Activated naive CD4-positive, alpha-beta T cell treated with anti-CD3 and anti-CD28 coated beads, Interleukin-2, amount 10 ng/mL, durations not matched to agents 7 days and 5 days (primary cell): Measurements from ENCODE around the gene FAM234A.
"Not testable (repeated sequence)": the region's sequence is repeated elsewhere in the genome, so short reads cannot be mapped to it uniquely, and the experiment has no call there.

Source experiments
- CTCF ChIA-PET: fragments of 350-600 bp; sonication (Branson Sonifier 250); formaldehyde crosslinking; loops from one replicate; lab custom pipeline; 2021; ENCODE audit warnings: antibody characterized with exemption; lab: Charles Lee
- DNase-seq: peaks from one replicate; pipeline ENCODE4 v3.0.0-alpha.2; 2020
- H3K27ac Mint-ChIP-seq: one replicate; pipeline ENCODE4 v1.8.0; 2021; ENCODE audit warnings: mild to moderate bottlenecking, moderate library complexity, mixed read lengths
- H3K27me3 Mint-ChIP-seq: one replicate; pipeline ENCODE4 v1.8.0; 2021; ENCODE audit warnings: mild to moderate bottlenecking, mixed read lengths
- H3K36me3 Mint-ChIP-seq: one replicate; pipeline ENCODE4 v1.8.0; 2021; ENCODE audit warnings: mixed read lengths
- H3K4me1 Mint-ChIP-seq: one replicate; pipeline ENCODE4 v1.8.0; 2021; ENCODE audit warnings: mixed read lengths
- H3K4me3 Mint-ChIP-seq: one replicate; pipeline ENCODE4 v1.8.0; 2021; ENCODE audit warnings: mild to moderate bottlenecking, moderate library complexity, mixed read lengths
- H3K9me3 Mint-ChIP-seq: one replicate; pipeline ENCODE4 v1.8.0; 2021; ENCODE audit warnings: mixed read lengths

The FAM234A gene

DNA sequence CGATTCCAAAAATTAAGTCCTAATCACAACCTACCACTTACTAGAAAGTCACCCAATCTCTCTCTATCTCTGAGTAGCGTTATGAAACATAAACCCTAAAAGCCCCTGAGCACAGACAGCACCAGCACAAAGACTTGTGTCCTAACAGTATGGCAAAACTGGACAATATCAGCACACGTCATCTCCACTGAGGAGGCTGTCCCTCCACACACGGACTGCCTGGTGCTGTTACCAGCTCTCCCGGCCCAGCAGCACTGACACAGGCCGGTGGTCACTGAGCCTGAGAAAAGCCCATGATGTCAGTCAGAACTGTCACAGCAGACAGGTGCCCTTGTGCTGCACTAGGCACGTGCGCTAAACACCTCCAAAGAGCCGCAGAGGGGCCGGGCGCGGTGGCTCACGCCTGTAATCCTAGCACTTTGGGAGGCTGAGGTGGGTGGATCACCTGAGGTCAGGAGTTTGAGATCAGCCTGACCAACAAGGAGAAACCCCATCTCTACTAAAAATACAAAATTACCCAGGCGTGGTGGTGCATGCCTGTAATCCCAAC is 22.9 kb upstream of the FAM234A start:
- H3K4me3 Mint-ChIP-seq, H3K27ac Mint-ChIP-seq, DNase-seq, CTCF ChIA-PET, H3K9me3 Mint-ChIP-seq, H3K4me1 Mint-ChIP-seq, H3K27me3 Mint-ChIP-seq: not testable (repeated sequence)
- H3K36me3 Mint-ChIP-seq: peaks cover 37% of the 10 kb centered on the region

DNA sequence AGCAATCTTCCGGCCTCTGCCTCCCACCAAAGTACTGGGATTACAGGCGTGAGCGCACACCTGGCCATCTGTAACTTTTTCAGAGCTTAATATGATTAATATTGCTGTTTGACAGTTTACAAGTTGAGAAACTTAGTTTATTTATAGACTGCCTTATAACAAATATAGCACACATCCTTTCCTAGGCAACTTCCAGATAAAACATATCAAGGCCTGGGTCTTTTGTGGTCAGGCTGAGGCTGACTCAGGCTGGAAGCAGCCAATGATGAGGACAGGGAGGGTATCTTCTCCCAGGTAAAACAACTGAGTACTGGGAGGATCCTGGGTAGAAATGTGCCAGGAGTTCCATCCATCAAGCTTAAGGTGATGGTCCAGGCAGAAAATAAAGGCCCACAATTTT is 21.6 kb upstream of the FAM234A start:
- CTCF ChIA-PET: interaction anchor here (0.8 kb wide), 1 partner anchor 106 kb away, joined by 3 read pairs; no protein-coding TSS in a partner anchor
- DNase-seq: no peak
- H3K9me3 Mint-ChIP-seq: no peaks in the 10 kb centered on the region
- no peaks in the 10 kb centered on the region for H3K27me3 Mint-ChIP-seq
- peaks cover 34% of the 10 kb centered on the region for H3K36me3 Mint-ChIP-seq
- no peaks in the 10 kb centered on the region for H3K4me1 Mint-ChIP-seq
- H3K27ac Mint-ChIP-seq: no peak overlapping the region
- no peak overlapping the region for H3K4me3 Mint-ChIP-seq

DNA sequence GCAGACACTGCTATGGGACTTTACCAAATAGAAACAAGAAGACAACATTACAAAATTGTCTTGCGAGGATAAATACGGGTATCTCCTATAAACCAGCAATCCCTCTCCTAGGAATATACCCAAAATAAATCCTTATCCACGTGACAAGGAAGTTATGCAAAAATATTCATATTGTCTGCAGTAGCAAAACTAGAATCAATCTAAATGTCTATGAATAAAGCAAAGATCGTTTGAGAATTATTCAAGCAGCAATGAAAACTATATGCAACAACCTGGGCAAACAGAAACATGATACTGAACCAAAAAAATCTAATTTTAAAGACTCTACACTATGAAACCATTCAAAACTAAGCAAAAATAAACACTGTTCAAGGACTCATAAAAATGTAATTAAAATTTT is 14.6 kb upstream of the FAM234A start:
- Mint-ChIP-seq H3K4me1 (peaks cover 2% of the 10 kb centered on the region), H3K9me3 (no peaks in the 10 kb centered on the region), H3K4me3 (no peak overlapping the region), H3K27me3 (no peaks in the 10 kb centered on the region), H3K36me3 (peaks cover 42% of the 10 kb centered on the region), H3K27ac (no peak overlapping the region)
- no peak for DNase-seq
- CTCF ChIA-PET: interaction anchor here (1.1 kb wide), 1 partner anchor 123 kb away, joined by 3 read pairs; no protein-coding TSS in a partner anchor

DNA sequence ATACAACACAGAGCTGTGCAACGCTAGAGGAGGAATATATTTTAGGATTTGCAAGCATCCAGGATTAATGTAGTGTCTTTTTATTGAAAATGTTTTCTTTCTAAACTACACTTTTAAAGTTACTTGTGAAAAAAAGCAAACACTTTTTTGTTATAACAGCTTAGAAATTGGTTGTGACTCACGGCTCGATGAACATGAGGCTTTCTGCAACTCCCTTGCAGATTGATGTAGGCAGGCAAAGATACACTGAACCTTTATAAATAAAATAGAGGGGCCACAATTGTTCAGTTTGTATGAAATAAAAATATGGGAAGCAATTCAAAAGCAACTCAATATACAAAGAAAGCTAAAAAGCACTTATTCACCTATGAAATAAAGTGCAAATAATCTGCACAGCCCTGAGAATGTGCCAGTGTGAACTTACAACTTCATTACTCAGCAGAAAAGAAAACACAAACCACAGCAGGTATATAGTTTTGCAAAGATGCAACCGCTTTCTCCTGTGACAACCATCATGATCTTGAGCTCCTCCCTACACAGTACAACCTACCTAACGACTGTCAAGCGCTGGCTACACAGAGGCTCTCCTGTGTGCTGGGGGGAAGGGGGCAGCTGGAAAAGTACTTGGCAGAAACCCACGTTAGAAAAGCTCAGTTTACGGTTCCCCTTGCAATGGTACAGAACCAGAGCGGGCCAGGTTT is 6.3 kb upstream of the FAM234A start:
- peak overlapping the region; percentile 94 for H3K27ac Mint-ChIP-seq
- H3K36me3 Mint-ChIP-seq: peaks cover 25% of the 10 kb centered on the region
- peaks cover 5% of the 10 kb centered on the region for H3K27me3 Mint-ChIP-seq
- no peaks in the 10 kb centered on the region for H3K9me3 Mint-ChIP-seq
- DNase-seq: no peak
- H3K4me3 Mint-ChIP-seq: peak overlapping the region; percentile 94
- CTCF ChIA-PET: interaction anchor here (0.6 to 2.4 kb wide), 4 partner anchors 45 to 134 kb away, joined by 3 to 12 read pairs (median 3); partner anchors contain the start of gene AXIN1
- H3K4me1 Mint-ChIP-seq: peaks cover 33% of the 10 kb centered on the region

DNA sequence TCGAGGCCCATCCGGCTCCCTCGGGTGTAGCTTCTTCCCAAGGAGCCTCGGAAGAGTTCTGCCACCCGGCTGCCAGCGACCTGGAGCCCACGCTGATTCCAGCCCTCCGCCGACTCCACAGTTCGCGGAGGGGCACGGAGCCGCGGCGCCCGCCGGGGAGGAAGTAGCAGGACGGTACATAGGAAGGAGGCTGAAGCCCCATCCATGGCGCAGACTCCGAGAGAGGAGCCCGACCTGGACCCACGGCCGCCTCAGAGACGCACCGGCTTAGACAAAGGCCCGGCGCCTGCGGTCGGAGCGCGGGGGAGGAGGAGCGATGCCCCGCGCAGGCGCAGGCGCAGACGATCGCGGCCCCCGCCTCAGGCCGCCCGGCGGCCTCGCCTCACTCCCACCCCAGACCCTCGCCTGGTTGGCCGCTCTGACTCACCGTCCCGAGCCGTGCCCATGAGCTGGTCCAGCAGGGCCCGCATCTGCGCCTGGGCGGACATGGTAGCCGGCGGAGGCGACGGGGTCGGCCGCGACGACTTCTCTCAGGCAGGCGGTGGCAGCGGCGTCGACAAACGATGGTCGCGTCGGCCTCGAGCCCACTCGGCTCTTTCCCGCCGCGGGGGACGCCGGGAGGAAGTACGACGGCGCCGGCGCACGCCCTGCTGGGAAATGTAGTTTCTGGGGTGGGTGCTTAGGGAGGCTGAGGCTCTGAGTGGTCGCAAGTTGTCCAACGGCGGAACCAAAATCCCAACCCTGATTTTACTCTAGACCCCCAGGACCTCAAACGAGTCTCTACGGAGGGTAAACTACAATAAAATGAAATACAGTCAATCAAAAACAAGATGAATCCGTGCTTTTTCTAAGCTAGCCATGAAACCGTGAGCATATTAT is 5.5 kb upstream of the FAM234A start, which contains the start of gene LUC7L:
Gene LUC7L (minus strand): TSS at position 598 of the 879 bp plus-strand sequence. CDS start 110 bp downstream, at position 488.
- Mint-ChIP-seq H3K9me3 (no peaks in the 10 kb centered on the region), H3K27me3 (peaks cover 5% of the 10 kb centered on the region), H3K27ac (peak within 1 kb of the TSS; percentile 94), H3K4me3 (peak within 1 kb of the TSS; percentile 94), H3K4me1 (peaks cover 36% of the 10 kb centered on the region), H3K36me3 (peaks cover 22% of the 10 kb centered on the region)
- CTCF ChIA-PET: interaction anchor here (1.1 to 2.4 kb wide), 2 partner anchors 80 to 133 kb away, joined by 3 to 12 read pairs; no protein-coding TSS in a partner anchor
- DNase-seq: peak; percentile 90

DNA sequence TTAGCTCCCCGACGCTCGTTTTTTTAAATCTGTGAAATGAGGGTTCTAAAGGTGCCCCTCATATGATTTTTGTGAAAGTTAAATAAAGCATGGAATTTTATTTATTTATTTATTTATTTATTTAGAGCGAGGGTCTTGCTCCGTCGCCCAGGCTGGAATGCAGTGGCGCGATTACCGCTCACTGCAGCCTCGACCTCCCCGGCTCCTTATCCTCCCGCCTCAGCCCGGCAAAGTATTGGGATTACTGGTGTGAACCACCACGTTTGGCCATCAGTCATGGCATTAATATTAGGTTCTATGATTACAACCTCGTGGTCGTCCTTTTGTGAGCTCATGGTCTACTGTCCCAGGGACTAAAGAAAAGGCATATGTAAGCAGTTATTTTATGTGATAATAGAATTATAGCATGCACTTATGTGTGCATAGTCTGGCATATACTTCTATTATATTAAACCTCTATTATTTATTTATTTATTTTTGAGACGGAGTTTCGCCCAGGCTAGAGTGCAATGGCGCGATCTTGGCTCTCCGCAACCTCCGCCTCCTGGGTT is 4.8 kb upstream of the FAM234A start:
- Mint-ChIP-seq H3K27me3 (peaks cover 5% of the 10 kb centered on the region), H3K4me1 (peaks cover 40% of the 10 kb centered on the region), H3K9me3 (no peaks in the 10 kb centered on the region), H3K4me3 (peak overlapping the region; percentile 94), H3K27ac (peak overlapping the region; percentile 93), H3K36me3 (peaks cover 22% of the 10 kb centered on the region)
- DNase-seq: no peak
- CTCF ChIA-PET: interaction anchor here (2.4 kb wide), 1 partner anchor 133 kb away, joined by 12 read pairs; no protein-coding TSS in a partner anchor

DNA sequence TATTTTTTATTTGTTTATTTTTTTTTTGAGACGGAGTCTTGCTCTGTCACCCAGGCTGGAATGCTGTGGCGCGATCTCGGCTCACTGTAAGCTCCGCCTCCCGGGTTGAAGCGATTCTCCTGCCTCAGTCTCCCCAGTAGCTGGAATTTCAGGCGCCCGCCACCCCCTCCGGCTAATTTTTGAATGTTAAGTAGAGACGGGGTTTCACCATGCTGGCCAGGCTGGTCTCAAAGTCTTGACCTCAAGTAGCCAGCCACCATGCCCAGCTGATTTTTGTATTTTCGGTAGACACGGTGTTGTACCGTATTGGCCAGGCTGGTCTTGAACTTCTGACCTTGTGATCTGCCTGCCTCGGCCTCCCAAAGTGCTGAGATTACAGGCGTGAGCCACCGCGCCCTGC is 4.3 kb upstream of the FAM234A start:
- H3K27ac Mint-ChIP-seq, H3K4me3 Mint-ChIP-seq, H3K9me3 Mint-ChIP-seq, CTCF ChIA-PET, H3K27me3 Mint-ChIP-seq, DNase-seq: not testable (repeated sequence)
- peaks cover 43% of the 10 kb centered on the region for H3K4me1 Mint-ChIP-seq
- peaks cover 20% of the 10 kb centered on the region for H3K36me3 Mint-ChIP-seq

DNA sequence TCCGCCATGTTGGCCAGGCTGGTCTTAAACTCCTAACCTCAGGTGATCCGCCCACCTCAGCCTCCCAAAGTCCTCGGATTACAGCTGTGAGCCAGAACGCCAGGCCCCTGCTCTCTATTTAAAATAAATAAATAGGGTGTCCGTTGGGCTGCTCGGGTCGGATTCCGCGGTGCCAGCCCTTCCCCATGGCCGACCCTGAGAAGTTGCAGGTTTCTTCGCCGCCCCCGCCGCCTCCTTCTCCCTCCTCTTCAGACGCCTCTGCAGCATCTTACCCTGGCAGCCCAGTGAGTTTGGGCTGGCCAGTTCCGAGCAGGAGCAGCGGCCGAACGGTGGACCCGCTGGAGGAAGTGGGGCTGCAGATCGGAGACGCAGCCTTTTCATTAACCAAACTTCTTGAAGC is 3.7 kb upstream of the FAM234A start:
- H3K9me3 Mint-ChIP-seq: no peaks in the 10 kb centered on the region
- peaks cover 16% of the 10 kb centered on the region for H3K36me3 Mint-ChIP-seq
- H3K27me3 Mint-ChIP-seq: peaks cover 5% of the 10 kb centered on the region
- peaks cover 45% of the 10 kb centered on the region for H3K4me1 Mint-ChIP-seq
- no peak for DNase-seq
- CTCF ChIA-PET: no interaction called here
- no peak overlapping the region for H3K4me3 Mint-ChIP-seq
- H3K27ac Mint-ChIP-seq: no peak overlapping the region

DNA sequence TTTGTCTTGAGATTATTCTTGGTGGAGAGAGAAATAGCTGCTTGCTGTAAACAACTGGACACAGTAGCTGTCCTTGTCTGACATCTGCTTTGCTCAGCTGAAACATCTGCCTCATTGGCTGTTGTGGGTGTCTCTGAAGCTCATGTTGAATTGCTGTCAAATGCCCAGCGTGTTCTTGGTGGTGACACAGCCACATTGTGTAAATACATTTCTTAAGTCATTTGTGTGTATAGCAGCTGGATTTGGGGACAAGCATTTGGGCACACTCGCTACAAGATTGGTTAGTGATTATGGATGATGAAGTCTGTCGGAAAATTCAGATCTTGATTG is 5.3 kb downstream of the FAM234A start:
- Mint-ChIP-seq H3K27me3 (no peaks in the 10 kb centered on the region), H3K9me3 (no peaks in the 10 kb centered on the region), H3K36me3 (no peaks in the 10 kb centered on the region), H3K4me3 (no peak overlapping the region), H3K27ac (no peak overlapping the region), H3K4me1 (peaks cover 27% of the 10 kb centered on the region)
- no peak for DNase-seq
- CTCF ChIA-PET: interaction anchor here (1.1 kb wide), 1 partner anchor 122 kb away, joined by 4 read pairs; no protein-coding TSS in a partner anchor

DNA sequence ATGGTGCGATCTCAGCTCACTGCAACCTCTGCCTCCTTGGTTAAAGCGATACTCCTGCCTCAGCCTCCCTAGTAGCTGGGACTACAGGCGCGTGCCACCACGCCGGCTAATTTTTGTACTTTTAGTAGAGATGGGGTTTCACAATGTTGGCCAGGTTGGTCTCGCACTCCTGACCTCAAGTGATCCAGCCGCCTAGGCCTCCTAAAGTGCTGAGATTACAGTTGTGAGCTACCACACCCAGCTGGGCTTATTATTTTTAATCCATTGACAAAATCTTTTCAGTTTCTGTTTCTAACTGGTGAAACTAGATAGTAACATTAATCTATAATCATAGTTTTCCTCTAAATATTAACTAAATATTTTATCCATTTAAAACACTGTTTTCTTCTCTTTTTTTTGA is 5.9 kb downstream of the FAM234A start:
- DNase-seq: no peak
- CTCF ChIA-PET: no interaction called here
- H3K27me3 Mint-ChIP-seq: no peaks in the 10 kb centered on the region
- H3K36me3 Mint-ChIP-seq: no peaks in the 10 kb centered on the region
- H3K27ac Mint-ChIP-seq: no peak overlapping the region
- H3K4me1 Mint-ChIP-seq: peaks cover 21% of the 10 kb centered on the region
- no peaks in the 10 kb centered on the region for H3K9me3 Mint-ChIP-seq
- H3K4me3 Mint-ChIP-seq: no peak overlapping the region

DNA sequence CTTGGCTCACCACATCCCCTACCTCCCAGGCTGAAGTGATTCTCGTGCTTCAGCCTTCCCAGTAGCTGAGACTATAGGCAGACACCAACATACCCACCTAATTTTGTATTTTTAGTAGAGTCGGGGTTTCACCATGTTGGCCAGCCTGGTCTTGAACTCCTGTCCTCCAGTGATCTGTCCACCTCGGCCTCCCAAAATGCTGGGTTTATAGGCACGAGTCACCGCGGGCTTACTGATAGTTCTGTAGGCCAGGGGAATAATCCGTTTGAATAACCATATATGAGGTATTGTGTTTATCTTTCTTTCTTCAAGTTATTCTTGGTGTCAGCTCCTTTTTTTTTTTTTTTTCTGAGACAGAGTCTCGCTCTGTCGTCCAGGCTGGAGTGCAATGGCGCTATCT is 7.7 kb downstream of the FAM234A start:
- Mint-ChIP-seq H3K36me3 (no peaks in the 10 kb centered on the region), H3K4me3 (no peak overlapping the region), H3K9me3 (no peaks in the 10 kb centered on the region), H3K27ac (no peak overlapping the region), H3K27me3 (no peaks in the 10 kb centered on the region), H3K4me1 (peaks cover 17% of the 10 kb centered on the region)
- CTCF ChIA-PET: interaction anchor here (0.6 kb wide), 1 partner anchor 145 kb away, joined by 3 read pairs; no protein-coding TSS in a partner anchor
- DNase-seq: no peak

DNA sequence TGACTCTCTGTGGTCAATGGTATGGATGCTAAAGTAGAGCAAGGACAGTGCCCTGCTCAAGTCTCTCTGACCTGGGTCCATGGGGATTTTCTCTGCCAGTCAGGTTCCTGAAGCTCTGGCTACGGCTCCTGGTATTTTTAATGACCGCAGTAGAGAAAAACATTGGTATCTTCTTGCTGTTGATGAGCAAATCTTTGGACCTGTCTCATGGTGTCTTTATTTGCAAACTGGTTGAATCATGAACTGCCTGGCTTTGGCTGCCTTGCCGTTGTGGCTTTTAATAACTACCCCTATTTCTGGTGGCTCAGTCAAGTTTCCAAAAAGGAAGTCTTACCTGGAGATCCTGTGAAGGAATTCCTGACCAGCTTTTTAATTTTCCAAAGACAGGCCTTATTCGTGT is 8.7 kb downstream of the FAM234A start:
- CTCF ChIA-PET: no interaction called here
- DNase-seq: no peak
- Mint-ChIP-seq H3K4me3 (no peak overlapping the region), H3K4me1 (peaks cover 17% of the 10 kb centered on the region), H3K27ac (no peak overlapping the region), H3K9me3 (no peaks in the 10 kb centered on the region), H3K27me3 (no peaks in the 10 kb centered on the region), H3K36me3 (no peaks in the 10 kb centered on the region)

DNA sequence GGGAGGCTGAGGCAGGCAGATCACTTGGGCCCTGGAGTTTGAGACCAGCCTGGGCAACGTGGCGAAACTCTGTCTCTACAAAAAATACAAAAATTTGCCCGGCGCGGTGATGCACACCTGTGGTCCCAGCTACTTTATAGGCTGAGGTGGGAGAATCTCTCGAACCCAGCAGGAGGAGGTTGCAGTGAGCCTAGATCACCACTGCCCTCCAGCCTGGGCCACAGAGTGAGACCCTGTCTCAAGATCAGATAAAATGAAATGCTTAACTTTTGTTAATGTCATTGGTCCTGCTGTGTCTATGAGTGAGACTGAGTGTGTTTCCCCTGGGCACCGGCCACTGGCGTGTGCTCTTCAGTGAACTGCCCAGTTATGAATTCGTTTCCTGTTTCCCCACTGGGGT is 10.5 kb downstream of the FAM234A start:
- Mint-ChIP-seq H3K4me3 (no peak overlapping the region), H3K27me3 (no peaks in the 10 kb centered on the region), H3K27ac (no peak overlapping the region), H3K9me3 (no peaks in the 10 kb centered on the region), H3K4me1 (peaks cover 13% of the 10 kb centered on the region), H3K36me3 (no peaks in the 10 kb centered on the region)
- CTCF ChIA-PET: no interaction called here
- DNase-seq: no peak

DNA sequence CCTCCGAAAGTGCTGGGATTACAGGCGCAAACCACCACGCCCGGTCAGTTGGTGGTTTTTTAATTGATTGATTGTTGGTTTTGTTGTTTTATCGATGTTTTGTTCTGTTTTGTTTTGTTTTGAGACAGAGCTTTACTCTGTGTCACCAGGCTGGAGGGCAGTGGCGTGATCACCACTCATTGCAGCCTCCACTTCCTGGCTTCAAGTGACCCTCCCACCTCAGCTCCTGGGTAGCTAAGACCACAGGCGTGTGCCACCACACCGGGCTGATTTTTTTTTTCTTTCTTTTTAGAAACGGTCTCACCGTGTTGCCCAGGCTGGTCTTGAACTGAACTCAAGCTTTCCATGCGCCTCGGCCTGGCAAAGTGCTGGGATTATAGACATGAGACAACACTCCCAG is 12.4 kb downstream of the FAM234A start:
- Mint-ChIP-seq H3K9me3 (no peaks in the 10 kb centered on the region), H3K4me1 (peaks cover 2% of the 10 kb centered on the region), H3K27me3 (no peaks in the 10 kb centered on the region), H3K27ac (no peak overlapping the region), H3K4me3 (no peak overlapping the region), H3K36me3 (no peaks in the 10 kb centered on the region)
- CTCF ChIA-PET: no interaction called here
- DNase-seq: no peak
